GM18868 (cell line): Measurements from ENCODE around the gene SPTBN5.

ENCODE experiments used
- ATAC-seq: cut with Tn5 transposase; IDR thresholded peaks from one replicate; pipeline ENCODE4 v1.9.1; 2021; ENCODE audit warnings: mild to moderate bottlenecking, moderate library complexity; ENCODE audit not compliant: unreplicated experiment

The SPTBN5 gene

GRCh38 chr15:41885321-41885720, 8.5 kb downstream of the SPTBN5 start:
- no peak for ATAC-seq

- no peak for ATAC-seq
Observed at GRCh38 chr15:41884458-41884857, 9.4 kb downstream of the SPTBN5 start.

GRCh38 chr15:41883484-41883825, 10.4 kb downstream of the SPTBN5 start:
- no peak for ATAC-seq

GRCh38 chr15:41882689-41883483, 11.0 kb downstream of the SPTBN5 start:
- ATAC-seq, result no peak

GRCh38 chr15:41881920-41882688, 11.7 kb downstream of the SPTBN5 start:
- ATAC-seq, result no peak

GRCh38 chr15:41881550-41881919, 12.3 kb downstream of the SPTBN5 start:
- ATAC-seq, result no peak

GRCh38 chr15:41881086-41881485, 12.8 kb downstream of the SPTBN5 start:
- no peak for ATAC-seq

GRCh38 chr15:41880156-41880877, 13.5 kb downstream of the SPTBN5 start:
- no peak for ATAC-seq

- ATAC-seq, result no peak
Observed at GRCh38 chr15:41879321-41879845, 14.5 kb downstream of the SPTBN5 start.

- ATAC-seq, result no peak
Observed at GRCh38 chr15:41878355-41878699, 15.5 kb downstream of the SPTBN5 start.

- ATAC-seq, result no peak
Observed at GRCh38 chr15:41877631-41878354, 16.1 kb downstream of the SPTBN5 start.

GRCh38 chr15:41876689-41877088, 17.2 kb downstream of the SPTBN5 start:
- no peak for ATAC-seq

- ATAC-seq, result no peak
Observed at GRCh38 chr15:41876007-41876406, 17.8 kb downstream of the SPTBN5 start.

- no peak for ATAC-seq
Observed at GRCh38 chr15:41874736-41875135, 19.1 kb downstream of the SPTBN5 start.

- ATAC-seq, result no peak
Observed at GRCh38 chr15:41873711-41874110, 20.1 kb downstream of the SPTBN5 start.

- ATAC-seq, result no peak
Observed at GRCh38 chr15:41872166-41872747, 21.6 kb downstream of the SPTBN5 start.

- no peak for ATAC-seq
Observed at GRCh38 chr15:41871175-41871905, 22.5 kb downstream of the SPTBN5 start.

- ATAC-seq, result no peak
Observed at GRCh38 chr15:41870689-41871081, 23.2 kb downstream of the SPTBN5 start.

GRCh38 chr15:41869770-41870688, 23.8 kb downstream of the SPTBN5 start:
- no peak for ATAC-seq
